ENCODE results near the gene OXER1. TPM values are rescaled to one million over a fixed set of nuclear protein-coding genes. Genes with fewer than 3 reads are reported as not detected.

OXER1 gene
- total and polyA plus RNA-seq, 9 of the 15 experiments (the other 6 are each of a cell fraction or from before 2014, with no cell fraction given) = not detected

DNA sequence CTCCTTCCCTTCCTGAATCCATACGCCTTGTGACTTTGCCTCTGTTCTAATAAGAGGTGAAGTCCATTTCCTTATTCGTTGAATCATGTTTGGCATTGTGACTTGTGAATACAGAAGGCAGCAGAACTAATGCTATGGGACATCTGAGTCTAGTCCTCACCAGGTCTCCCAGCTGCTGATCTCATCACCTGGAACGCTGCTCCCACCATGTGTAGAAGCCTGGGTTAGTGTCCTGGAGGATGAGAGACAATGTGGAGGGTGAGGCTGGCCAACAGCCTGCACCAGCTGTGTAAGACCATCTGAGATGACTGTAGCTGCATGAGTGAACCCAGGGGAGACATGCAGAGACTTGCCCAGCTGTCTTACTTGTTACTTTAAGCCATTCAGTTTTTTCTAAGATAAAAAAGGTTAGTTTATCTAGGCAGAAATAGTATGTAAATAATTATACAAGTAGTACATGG, 31.9 kb upstream of the OXER1 start:
- ATAC-seq (no peak), DNase-seq (ENCODE audit: extremely low read depth in 1 of 4, low spot score in 3 of 4) (no peak), FAIRE-seq (no peak)
- H3K4me1 ChIP-seq (replicated peaks in 1 of 2; ENCODE audit: control insufficient read depth in 2 of 2, insufficient read depth in 2 of 2, low read length in 2 of 2) = peaks cover 0 to 6% of the 10 kb centered on the region in 2 experiments; a peak in 1 of 5 replicates
- 4% methylated on average over 3 of the region's 3 CpGs for WGBS (ENCODE audit: insufficient coverage, low coverage, missing lambda C conversion rate)
- H3K79me2 ChIP-seq (ENCODE audit: control insufficient read depth, insufficient read depth, low read length) = no peaks in the 10 kb centered on the region
- no peak overlapping the region for H2AFZ ChIP-seq (ENCODE audit: low read depth, low read length)
- intact Hi-C loops (cut with micrococcal nuclease) (no loop called here), in situ Hi-C loops (cut with MboI) (loop anchor here (25.0 kb wide), 1 partner anchor 284 kb away; no protein-coding TSS in a partner anchor)
- no TSS peak for BruUV-seq (replicated peaks)
- no peak overlapping the region for H3K27ac ChIP-seq (ENCODE audit: extremely low read depth, low read depth, low read length)
- no peak overlapping the region for H3K4me3 ChIP-seq
- ChIA-PET POLR2A (interaction anchor here (1.2 kb wide), 1 partner anchor 10 kb away, joined by 3 read pairs; no protein-coding TSS in a partner anchor), CTCF (ENCODE audit: low intra/inter-chr PET ratio) (no interaction called here)
- H4K20me1 ChIP-seq (replicated peaks; ENCODE audit: control insufficient read depth, insufficient read depth, low read length) = no peaks in the 10 kb centered on the region
- TF ChIP-seq EZH2 (IDR thresholded peaks at IDR 0.05; ENCODE audit: borderline replicate concordance, low read depth, low read length) (no peak), OTX1 (CRISPR knock-in tag; IDR thresholded peaks at IDR 0.05) (no peak), NCOA4 (IDR thresholded peaks at IDR 0.05; ENCODE audit: partially characterized antibody) (no peak), CLOCK (CRISPR knock-in tag; IDR thresholded peaks at IDR 0.05; ENCODE audit: borderline replicate concordance) (no peak), XRCC4 (IDR thresholded peaks at IDR 0.05; ENCODE audit: extremely low read depth, insufficient read depth, insufficient read length) (no peak), ATF7 (IDR thresholded peaks at IDR 0.05) (no peak), ZC3H4 (CRISPR knock-in tag; IDR thresholded peaks at IDR 0.05; ENCODE audit: borderline replicate concordance) (no peak), ZNF583 (CRISPR knock-in tag; IDR thresholded peaks at IDR 0.05) (no peak), SMAD1 (IDR thresholded peaks at IDR 0.05; ENCODE audit: low read depth, low read length, partially characterized antibody) (no peak), MCM7 (IDR thresholded peaks at IDR 0.05) (no peak), ZNF140 (CRISPR knock-in tag; IDR thresholded peaks at IDR 0.05) (no peak)
- TF ChIP-seq, protein P1, sequence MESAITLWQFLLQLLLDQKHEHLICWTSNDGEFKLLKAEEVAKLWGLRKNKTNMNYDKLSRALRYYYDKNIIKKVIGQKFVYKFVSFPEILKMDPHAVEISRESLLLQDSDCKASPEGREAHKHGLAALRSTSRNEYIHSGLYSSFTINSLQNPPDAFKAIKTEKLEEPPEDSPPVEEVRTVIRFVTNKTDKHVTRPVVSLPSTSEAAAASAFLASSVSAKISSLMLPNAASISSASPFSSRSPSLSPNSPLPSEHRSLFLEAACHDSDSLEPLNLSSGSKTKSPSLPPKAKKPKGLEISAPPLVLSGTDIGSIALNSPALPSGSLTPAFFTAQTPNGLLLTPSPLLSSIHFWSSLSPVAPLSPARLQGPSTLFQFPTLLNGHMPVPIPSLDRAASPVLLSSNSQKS (CRISPR knock-in tag; IDR thresholded peaks at IDR 0.05) = no peak
- TF ChIP-seq, protein P2, sequence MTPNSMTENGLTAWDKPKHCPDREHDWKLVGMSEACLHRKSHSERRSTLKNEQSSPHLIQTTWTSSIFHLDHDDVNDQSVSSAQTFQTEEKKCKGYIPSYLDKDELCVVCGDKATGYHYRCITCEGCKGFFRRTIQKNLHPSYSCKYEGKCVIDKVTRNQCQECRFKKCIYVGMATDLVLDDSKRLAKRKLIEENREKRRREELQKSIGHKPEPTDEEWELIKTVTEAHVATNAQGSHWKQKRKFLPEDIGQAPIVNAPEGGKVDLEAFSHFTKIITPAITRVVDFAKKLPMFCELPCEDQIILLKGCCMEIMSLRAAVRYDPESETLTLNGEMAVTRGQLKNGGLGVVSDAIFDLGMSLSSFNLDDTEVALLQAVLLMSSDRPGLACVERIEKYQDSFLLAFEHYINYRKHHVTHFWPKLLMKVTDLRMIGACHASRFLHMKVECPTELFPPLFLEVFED (CRISPR knock-in tag; conservative IDR thresholded peaks at IDR 0.05) = no peak
- TF ChIP-seq, protein P3, sequence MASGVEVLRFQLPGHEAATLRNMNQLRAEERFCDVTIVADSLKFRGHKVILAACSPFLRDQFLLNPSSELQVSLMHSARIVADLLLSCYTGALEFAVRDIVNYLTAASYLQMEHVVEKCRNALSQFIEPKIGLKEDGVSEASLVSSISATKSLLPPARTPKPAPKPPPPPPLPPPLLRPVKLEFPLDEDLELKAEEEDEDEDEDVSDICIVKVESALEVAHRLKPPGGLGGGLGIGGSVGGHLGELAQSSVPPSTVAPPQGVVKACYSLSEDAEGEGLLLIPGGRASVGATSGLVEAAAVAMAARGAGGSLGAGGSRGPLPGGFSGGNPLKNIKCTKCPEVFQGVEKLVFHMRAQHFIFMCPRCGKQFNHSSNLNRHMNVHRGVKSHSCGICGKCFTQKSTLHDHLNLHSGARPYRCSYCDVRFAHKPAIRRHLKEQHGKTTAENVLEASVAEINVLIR (CRISPR knock-in tag; IDR thresholded peaks at IDR 0.05) = no peak
- TF ChIP-seq, protein P4, sequence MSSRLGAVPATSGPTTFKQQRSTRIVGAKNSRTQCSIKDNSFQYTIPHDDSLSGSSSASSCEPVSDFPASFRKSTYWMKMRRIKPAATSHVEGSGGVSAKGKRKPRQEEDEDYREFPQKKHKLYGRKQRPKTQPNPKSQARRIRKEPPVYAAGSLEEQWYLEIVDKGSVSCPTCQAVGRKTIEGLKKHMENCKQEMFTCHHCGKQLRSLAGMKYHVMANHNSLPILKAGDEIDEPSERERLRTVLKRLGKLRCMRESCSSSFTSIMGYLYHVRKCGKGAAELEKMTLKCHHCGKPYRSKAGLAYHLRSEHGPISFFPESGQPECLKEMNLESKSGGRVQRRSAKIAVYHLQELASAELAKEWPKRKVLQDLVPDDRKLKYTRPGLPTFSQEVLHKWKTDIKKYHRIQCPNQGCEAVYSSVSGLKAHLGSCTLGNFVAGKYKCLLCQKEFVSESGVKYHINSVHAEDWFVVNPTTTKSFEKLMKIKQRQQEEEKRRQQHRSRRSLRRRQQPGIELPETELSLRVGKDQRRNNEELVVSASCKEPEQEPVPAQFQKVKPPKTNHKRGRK (tag; IDR thresholded peaks at IDR 0.05) = no peak
- no peaks in the 10 kb centered on the region for H3K9me1 ChIP-seq (ENCODE audit: control insufficient read depth, insufficient read depth, low read length)
- peaks cover 0 to 16% of the 10 kb centered on the region in 2 experiments; a peak in 3 of 5 replicates for H3K27me3 ChIP-seq (ENCODE audit: control insufficient read depth in 2 of 2, insufficient read depth in 2 of 2, low read length in 2 of 2)
- no peaks in the 10 kb centered on the region for H3K9me3 ChIP-seq (replicated peaks; ENCODE audit: control insufficient read depth, insufficient read depth, low read depth, low read length)
- no peak overlapping the region for H3K4me2 ChIP-seq (ENCODE audit: insufficient read depth, low read length)
- no peaks in the 10 kb centered on the region for H3K36me3 ChIP-seq (ENCODE audit: control insufficient read depth, insufficient read depth, low read length)
- no peak overlapping the region for H3K9ac ChIP-seq (ENCODE audit: insufficient read depth in 1 of 2, low read depth in 2 of 2, low read length in 2 of 2)
